GM10248 (cell line): Measurements from ENCODE around the gene CBX1.

Source experiments
- CTCF ChIA-PET: fragments of 300-600 bp; sonication (Branson Sonifier 250); formaldehyde crosslinking; extraction: SDS; loops from one replicate; lab custom pipeline; 2021; ENCODE audit warnings: antibody characterized with exemption; lab: Yijun Ruan, JAX
- POLR2A ChIA-PET: fragments of 350-650 bp; sonication (Branson Sonifier 250); formaldehyde crosslinking; extraction: SDS; loops from one replicate; lab custom pipeline; 2020; ENCODE audit warnings: antibody characterized with exemption; lab: Yijun Ruan, JAX
- DNase-seq: peaks from one replicate; pipeline ENCODE4 v3.0.0; 2012; ENCODE audit errors: extremely low spot score
- CTCF ChIP-seq: IDR thresholded peaks from 2 replicates; pipeline ENCODE4 v1.5.1; 2012; ENCODE audit warnings: mild to moderate bottlenecking, low read depth; ENCODE audit errors: extremely low read depth, missing control alignments, control extremely low read depth

The CBX1 gene

GRCh38 chr17:48027322-48027981, 73.8 kb downstream of the CBX1 start:
- DNase-seq, result no peak
- POLR2A ChIA-PET, result no interaction called here
- TF ChIP-seq CTCF, result no peak
- CTCF ChIA-PET, result interaction anchor here (0.9 to 7.4 kb wide), 36 partner anchors 8 to 852 kb away, joined by 3 to 195 read pairs (median 6); partner anchors contain the start of genes CDK5RAP3, HOXB5, HOXB8 and NFE2L1

GRCh38 chr17:48026502-48027321, 74.6 kb downstream of the CBX1 start:
- POLR2A ChIA-PET, result interaction anchor here (1.0 kb wide), 1 partner anchor 22 kb away, joined by 5 read pairs; the partner anchor contains the start of gene NFE2L1
- CTCF ChIA-PET, result interaction anchor here (0.6 to 7.4 kb wide), 50 partner anchors 9 to 852 kb away, joined by 3 to 195 read pairs (median 6); partner anchors contain the start of genes CDK5RAP3, HOXB5, HOXB8 and HOXB9

GRCh38 chr17:48025904-48026501, 75.3 kb downstream of the CBX1 start:
- CTCF ChIA-PET, result interaction anchor here (0.6 to 7.4 kb wide), 67 partner anchors 8 to 853 kb away, joined by 3 to 195 read pairs (median 4); partner anchors contain the start of genes CBX1, CDK5RAP3, HOXB5 and HOXB8
- POLR2A ChIA-PET, result interaction anchor here (1.0 kb wide), 1 partner anchor 23 kb away, joined by 5 read pairs; the partner anchor contains the start of gene NFE2L1
- no peak for DNase-seq
- TF ChIP-seq CTCF, result peak; percentile 12

More at GRCh38 chr17:48026502-48027321, 74.6 kb downstream of the CBX1 start:
- DNase-seq, result peak; percentile 85
- TF ChIP-seq CTCF, result peak; percentile 94

- ChIA-PET POLR2A (no interaction called here), CTCF (interaction anchor here (0.6 to 7.4 kb wide), 53 partner anchors 10 to 854 kb away, joined by 3 to 195 read pairs (median 4); partner anchors contain the start of genes CBX1, CDK5RAP3, HOXB5 and HOXB8)
- DNase-seq, result peak; percentile 96
- TF ChIP-seq CTCF, result peak; percentile 84
Observed at GRCh38 chr17:48025040-48025903, 76.0 kb downstream of the CBX1 start.

GRCh38 chr17:48024149-48025039, 76.9 kb downstream of the CBX1 start:
- ChIA-PET CTCF (interaction anchor here (0.9 to 7.4 kb wide), 28 partner anchors 10 to 588 kb away, joined by 3 to 195 read pairs (median 7); partner anchors contain the start of genes CDK5RAP3, NFE2L1 and SNX11), POLR2A (no interaction called here)
- DNase-seq, result no peak
- no peak for TF ChIP-seq CTCF
